HepG2 (cell line): ENCODE measurements around the gene ACBD7. TPM values are rescaled to one million over a fixed set of nuclear protein-coding genes. Genes with fewer than 3 reads are reported as not detected.

Source experiments
- ESRRA ChIP-seq: sonication (generic); formaldehyde crosslinking; IDR thresholded peaks from 2 replicates; pipeline ENCODE4 v1.5.1; 2020; ENCODE audit warnings: mild to moderate bottlenecking, low read depth, missing genetic modification reagents
- EZH2 ChIP-seq: conservative IDR thresholded peaks from 2 replicates; pipeline ENCODE4 v1.6.1; 2012; ENCODE audit warnings: mild to moderate bottlenecking, low read depth, low read length, moderate library complexity
- MAFF ChIP-seq: IDR thresholded peaks from 2 replicates; pipeline ENCODE4 v1.6.1; 2011; ENCODE audit warnings: low read depth, low read length, improper control_type of control experiment
- NFRKB ChIP-seq: fragments of 450-650 bp; IDR thresholded peaks from 2 replicates; pipeline ENCODE4 v1.6.1; 2017
- PAF1 ChIP-seq: IDR thresholded peaks from 2 replicates; pipeline ENCODE4 v1.6.1; 2016; ENCODE audit warnings: missing genetic modification reagents, missing compliant biosample characterization
- RFXANK ChIP-seq: IDR thresholded peaks from 2 replicates; pipeline ENCODE4 v1.6.1; 2016
- SMYD3 ChIP-seq: sonication (generic); formaldehyde crosslinking; IDR thresholded peaks from 2 replicates; pipeline ENCODE4 v1.8.1; 2023; ENCODE audit warnings: mild to moderate bottlenecking, missing genetic modification reagents
- ZFP1 ChIP-seq: IDR thresholded peaks from 2 replicates; pipeline ENCODE4 v1.6.1; 2016
- ZNF205 ChIP-seq: IDR thresholded peaks from 2 replicates; pipeline ENCODE4 v1.6.1; 2018; ENCODE audit warnings: missing biosample characterization, missing genetic modification reagents
- ZNF326 ChIP-seq: sonication (generic); formaldehyde crosslinking; IDR thresholded peaks from 2 replicates; pipeline ENCODE4 v1.4.0; 2020; ENCODE audit warnings: missing genetic modification reagents, borderline replicate concordance
- ZNF44 ChIP-seq: sonication (generic); formaldehyde crosslinking; IDR thresholded peaks from 2 replicates; pipeline ENCODE4 v1.5.1; 2020; ENCODE audit warnings: mild to moderate bottlenecking, missing genetic modification reagents
- ZNF446 ChIP-seq: sonication (generic); formaldehyde crosslinking; IDR thresholded peaks from 2 replicates; pipeline ENCODE4 v1.5.0; 2020; ENCODE audit warnings: mild to moderate bottlenecking, missing genetic modification reagents
- ZNF709 ChIP-seq: sonication (generic); formaldehyde crosslinking; IDR thresholded peaks from 2 replicates; pipeline ENCODE4 v1.5.0; 2020; ENCODE audit warnings: mild to moderate bottlenecking, missing genetic modification reagents
- ZNF746 ChIP-seq: sonication (generic); formaldehyde crosslinking; IDR thresholded peaks from 2 replicates; pipeline ENCODE4 v1.8.0; 2022; ENCODE audit warnings: mild to moderate bottlenecking, missing genetic modification reagents
- polyA plus RNA-seq, 8 experiments: library from polyadenylated mRNA; depleted of rRNA in 3 of 8; stranded (reverse) in 7 of 8; unstranded in 1 of 8; fragments of >200 nt; fragmentation: Illumina TruSeq in 4 of 8; extraction: Trizol in 4 of 8; gene quantifications; 2 replicates each; pipeline versions ENCODE4 v1.2.1 to v1.2.3, GENCODE V29; 2011 to 2016; ENCODE audit warnings: low read depth in 4 of 8, missing spikeins in 1 of 8, mixed read lengths in 1 of 8; ENCODE audit not compliant: insufficient read depth in 1 of 8
- total RNA-seq, 5 experiments: library from RNA; depleted of rRNA; stranded (reverse); fragments of >200 nt; fragmentation: Illumina TruSeq; extraction: Trizol; gene quantifications; 2 replicates each; pipeline ENCODE4 v1.2.3, GENCODE V29; 2016; ENCODE audit warnings: low read depth in 1 of 5
- TF ChIP-seq, protein P1 (sequence below): IDR thresholded peaks from 2 replicates; pipeline ENCODE4 v1.6.1; 2012; ENCODE audit warnings: low read depth, low read length, improper control_type of control experiment
- TF ChIP-seq, protein P2 (sequence below): sonication (generic); formaldehyde crosslinking; IDR thresholded peaks from 2 replicates; pipeline ENCODE4 v1.8.0; 2022; ENCODE audit warnings: mild to moderate bottlenecking, missing genetic modification reagents, moderate library complexity
- TF ChIP-seq, protein P3 (sequence below): IDR thresholded peaks from 2 replicates; pipeline ENCODE4 v1.6.1; 2016; ENCODE audit warnings: low read depth, borderline replicate concordance
- TF ChIP-seq, protein P4 (sequence below): sonication (generic); formaldehyde crosslinking; IDR thresholded peaks from 2 replicates; pipeline ENCODE4 v1.4.0; 2020; ENCODE audit warnings: missing genetic modification reagents
- TF ChIP-seq, protein P5 (sequence below): sonication (generic); formaldehyde crosslinking; IDR thresholded peaks from 2 replicates; pipeline ENCODE4 v1.4.0; 2020; ENCODE audit warnings: missing genetic modification reagents

The ACBD7 gene
- total and polyA plus RNA-seq, 2 of the 13 experiments (the other 11 are each of a cell fraction or from before 2014, with no cell fraction given): 1.4 to 2.6 TPM

DNA sequence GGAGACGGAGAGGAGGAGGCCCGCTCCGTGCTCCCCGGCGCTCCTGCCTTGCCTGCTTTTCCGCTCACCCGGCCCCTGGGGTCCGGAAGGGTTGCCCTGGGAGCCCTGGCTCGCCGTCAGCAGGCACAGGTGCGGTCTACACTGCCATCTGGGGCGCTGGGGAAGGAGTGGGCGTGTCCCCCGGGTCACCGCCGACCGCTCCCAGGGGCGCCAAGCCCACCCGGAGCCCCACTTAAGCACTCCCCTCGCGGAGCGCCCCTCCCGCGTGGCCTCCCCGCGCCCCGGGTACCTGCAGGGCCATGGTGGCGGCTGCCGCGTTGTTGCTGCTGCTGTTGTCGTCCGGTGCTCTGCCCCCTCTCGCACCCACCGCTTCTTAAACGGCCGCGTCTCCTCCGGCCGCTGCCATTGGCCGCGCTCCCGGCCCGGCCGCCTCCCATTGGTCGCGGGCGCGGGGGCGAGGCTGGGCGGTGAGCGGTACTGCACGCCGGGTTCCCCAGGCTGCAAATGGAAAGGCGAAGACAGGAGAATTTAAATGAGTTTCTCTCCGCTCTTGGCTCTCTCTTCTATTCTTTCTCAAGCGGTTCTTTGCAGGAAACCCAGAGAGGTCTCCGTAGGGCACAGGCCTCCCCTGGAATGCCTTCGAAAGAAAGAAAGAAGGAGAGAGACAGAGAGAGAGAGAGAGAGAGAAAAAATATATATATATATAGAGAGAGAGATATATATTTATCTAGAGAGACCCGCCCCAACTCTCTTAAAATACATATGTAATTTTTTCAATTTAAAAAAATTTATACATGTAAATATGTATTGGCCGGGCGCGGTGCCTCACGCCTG lies at the start of gene ACBD7 (continued):
- TF ChIP-seq MAFF (no peak), ZNF205 (CRISPR knock-in tag) (no peak), EZH2 (no peak), NFRKB (no peak), RFXANK (no peak), ZNF446 (CRISPR knock-in tag) (no peak), ESRRA (CRISPR knock-in tag) (no peak), ZNF44 (no peak), ZNF326 (no peak), PAF1 (no peak), ZNF709 (0 out of 2 replicates have a peak, but pooled peaks have one; percentile 43), ZNF746 (CRISPR knock-in tag) (no peak), ZFP1 (CRISPR knock-in tag) (no peak), SMYD3 (CRISPR knock-in tag) (no peak)
- TF ChIP-seq, protein P1, sequence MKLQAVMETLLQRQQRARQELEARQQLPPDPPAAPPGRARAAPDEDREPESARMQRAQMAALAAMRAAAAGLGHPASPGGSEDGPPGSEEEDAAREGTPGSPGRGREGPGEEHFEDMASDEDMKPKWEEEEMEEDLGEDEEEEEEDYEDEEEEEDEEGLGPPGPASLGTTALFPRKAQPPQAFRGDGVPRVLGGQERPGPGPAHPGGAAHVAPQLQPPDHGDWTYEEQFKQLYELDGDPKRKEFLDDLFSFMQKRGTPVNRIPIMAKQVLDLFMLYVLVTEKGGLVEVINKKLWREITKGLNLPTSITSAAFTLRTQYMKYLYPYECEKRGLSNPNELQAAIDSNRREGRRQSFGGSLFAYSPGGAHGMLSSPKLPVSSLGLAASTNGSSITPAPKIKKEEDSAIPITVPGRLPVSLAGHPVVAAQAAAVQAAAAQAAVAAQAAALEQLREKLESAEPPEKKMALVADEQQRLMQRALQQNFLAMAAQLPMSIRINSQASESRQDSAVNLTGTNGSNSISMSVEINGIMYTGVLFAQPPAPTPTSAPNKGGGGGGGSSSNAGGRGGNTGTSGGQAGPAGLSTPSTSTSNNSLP: no peak
- TF ChIP-seq, protein P2, sequence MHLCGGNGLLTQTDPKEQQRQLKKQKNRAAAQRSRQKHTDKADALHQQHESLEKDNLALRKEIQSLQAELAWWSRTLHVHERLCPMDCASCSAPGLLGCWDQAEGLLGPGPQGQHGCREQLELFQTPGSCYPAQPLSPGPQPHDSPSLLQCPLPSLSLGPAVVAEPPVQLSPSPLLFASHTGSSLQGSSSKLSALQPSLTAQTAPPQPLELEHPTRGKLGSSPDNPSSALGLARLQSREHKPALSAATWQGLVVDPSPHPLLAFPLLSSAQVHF (CRISPR knock-in tag): no peak
- TF ChIP-seq, protein P3, sequence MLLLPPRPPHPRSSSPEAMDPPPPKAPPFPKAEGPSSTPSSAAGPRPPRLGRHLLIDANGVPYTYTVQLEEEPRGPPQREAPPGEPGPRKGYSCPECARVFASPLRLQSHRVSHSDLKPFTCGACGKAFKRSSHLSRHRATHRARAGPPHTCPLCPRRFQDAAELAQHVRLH (CRISPR knock-in tag): no peak
- TF ChIP-seq, protein P4, sequence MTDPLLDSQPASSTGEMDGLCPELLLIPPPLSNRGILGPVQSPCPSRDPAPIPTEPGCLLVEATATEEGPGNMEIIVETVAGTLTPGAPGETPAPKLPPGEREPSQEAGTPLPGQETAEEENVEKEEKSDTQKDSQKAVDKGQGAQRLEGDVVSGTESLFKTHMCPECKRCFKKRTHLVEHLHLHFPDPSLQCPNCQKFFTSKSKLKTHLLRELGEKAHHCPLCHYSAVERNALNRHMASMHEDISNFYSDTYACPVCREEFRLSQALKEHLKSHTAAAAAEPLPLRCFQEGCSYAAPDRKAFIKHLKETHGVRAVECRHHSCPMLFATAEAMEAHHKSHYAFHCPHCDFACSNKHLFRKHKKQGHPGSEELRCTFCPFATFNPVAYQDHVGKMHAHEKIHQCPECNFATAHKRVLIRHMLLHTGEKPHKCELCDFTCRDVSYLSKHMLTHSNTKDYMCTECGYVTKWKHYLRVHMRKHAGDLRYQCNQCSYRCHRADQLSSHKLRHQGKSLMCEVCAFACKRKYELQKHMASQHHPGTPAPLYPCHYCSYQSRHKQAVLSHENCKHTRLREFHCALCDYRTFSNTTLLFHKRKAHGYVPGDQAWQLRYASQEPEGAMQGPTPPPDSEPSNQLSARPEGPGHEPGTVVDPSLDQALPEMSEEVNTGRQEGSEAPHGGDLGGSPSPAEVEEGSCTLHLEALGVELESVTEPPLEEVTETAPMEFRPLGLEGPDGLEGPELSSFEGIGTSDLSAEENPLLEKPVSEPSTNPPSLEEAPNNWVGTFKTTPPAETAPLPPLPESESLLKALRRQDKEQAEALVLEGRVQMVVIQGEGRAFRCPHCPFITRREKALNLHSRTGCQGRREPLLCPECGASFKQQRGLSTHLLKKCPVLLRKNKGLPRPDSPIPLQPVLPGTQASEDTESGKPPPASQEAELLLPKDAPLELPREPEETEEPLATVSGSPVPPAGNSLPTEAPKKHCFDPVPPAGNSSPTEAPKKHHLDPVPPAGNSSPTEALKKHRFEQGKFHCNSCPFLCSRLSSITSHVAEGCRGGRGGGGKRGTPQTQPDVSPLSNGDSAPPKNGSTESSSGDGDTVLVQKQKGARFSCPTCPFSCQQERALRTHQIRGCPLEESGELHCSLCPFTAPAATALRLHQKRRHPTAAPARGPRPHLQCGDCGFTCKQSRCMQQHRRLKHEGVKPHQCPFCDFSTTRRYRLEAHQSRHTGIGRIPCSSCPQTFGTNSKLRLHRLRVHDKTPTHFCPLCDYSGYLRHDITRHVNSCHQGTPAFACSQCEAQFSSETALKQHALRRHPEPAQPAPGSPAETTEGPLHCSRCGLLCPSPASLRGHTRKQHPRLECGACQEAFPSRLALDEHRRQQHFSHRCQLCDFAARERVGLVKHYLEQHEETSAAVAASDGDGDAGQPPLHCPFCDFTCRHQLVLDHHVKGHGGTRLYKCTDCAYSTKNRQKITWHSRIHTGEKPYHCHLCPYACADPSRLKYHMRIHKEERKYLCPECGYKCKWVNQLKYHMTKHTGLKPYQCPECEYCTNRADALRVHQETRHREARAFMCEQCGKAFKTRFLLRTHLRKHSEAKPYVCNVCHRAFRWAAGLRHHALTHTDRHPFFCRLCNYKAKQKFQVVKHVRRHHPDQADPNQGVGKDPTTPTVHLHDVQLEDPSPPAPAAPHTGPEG (CRISPR knock-in tag): no peak
- TF ChIP-seq, protein P5, sequence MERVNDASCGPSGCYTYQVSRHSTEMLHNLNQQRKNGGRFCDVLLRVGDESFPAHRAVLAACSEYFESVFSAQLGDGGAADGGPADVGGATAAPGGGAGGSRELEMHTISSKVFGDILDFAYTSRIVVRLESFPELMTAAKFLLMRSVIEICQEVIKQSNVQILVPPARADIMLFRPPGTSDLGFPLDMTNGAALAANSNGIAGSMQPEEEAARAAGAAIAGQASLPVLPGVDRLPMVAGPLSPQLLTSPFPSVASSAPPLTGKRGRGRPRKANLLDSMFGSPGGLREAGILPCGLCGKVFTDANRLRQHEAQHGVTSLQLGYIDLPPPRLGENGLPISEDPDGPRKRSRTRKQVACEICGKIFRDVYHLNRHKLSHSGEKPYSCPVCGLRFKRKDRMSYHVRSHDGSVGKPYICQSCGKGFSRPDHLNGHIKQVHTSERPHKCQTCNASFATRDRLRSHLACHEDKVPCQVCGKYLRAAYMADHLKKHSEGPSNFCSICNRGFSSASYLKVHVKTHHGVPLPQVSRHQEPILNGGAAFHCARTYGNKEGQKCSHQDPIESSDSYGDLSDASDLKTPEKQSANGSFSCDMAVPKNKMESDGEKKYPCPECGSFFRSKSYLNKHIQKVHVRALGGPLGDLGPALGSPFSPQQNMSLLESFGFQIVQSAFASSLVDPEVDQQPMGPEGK (CRISPR knock-in tag): peak; percentile 67
